ENCODE data around the gene CAT. TPM values are rescaled to one million over a fixed set of nuclear protein-coding genes. Genes with fewer than 3 reads are reported as not detected.
"Not testable (repeated sequence)": the region's sequence is repeated elsewhere in the genome, so short reads cannot be mapped to it uniquely, and the experiment has no call there.

CAT gene
- total RNA-seq, 1 donor from 2014 or later = 12.9 TPM

DNA sequence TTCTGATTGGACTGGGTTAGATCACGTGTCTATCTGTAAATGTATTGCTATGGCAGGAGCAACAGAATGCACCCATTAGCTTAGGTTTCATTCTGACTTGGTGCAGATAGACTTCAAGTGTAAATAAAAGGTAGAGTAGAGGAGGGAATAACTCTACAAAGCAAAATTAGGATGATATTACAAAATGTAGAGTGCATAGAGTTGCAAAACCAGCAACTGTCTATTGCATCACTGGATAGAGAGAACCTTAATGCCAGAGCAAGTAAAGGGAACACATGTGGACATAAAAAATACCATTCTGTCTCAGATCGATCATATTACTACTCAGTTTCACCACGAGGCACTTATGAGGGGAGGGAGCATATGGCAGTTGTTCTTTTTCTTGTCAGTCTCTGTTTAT lies 22.0 kb upstream of the CAT start:
- H3K27me3 ChIP-seq (ENCODE audit: control insufficient read depth, insufficient read depth, low read length) = no peaks in the 10 kb centered on the region
- H3K4me3 ChIP-seq (ENCODE audit: low read depth, low read length) = no peak overlapping the region
- FAIRE-seq (no peak), DNase-seq (ENCODE audit: low read depth) (no peak)
- TF ChIP-seq CTCF (IDR thresholded peaks at IDR 0.05; ENCODE audit: insufficient read depth, low read length, severe bottlenecking) = no peak
- no peaks in the 10 kb centered on the region for H3K36me3 ChIP-seq (ENCODE audit: control insufficient read depth, insufficient read depth, low read length)

DNA sequence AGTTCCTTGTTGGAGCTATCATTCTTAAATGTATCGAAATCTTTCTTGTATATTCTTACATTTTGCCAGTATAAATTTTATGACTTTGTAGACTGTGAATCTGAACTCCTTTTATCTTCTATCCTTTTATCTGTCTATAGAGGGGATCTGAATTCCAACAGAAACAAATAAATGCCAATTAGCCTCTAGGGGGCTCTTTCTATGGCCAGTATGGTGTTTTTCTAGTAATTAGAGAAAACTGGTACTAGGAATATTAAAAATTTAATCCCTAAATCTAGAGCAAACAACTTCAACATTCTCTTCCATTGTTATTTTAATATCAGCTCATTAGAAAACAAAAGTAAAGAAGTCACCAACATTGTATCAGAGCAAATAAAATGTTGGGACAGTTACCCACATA lies 21.5 kb upstream of the CAT start:
- no peak overlapping the region for H3K4me3 ChIP-seq (ENCODE audit: low read depth, low read length)
- no peaks in the 10 kb centered on the region for H3K27me3 ChIP-seq (ENCODE audit: control insufficient read depth, insufficient read depth, low read length)
- FAIRE-seq (no peak), DNase-seq (ENCODE audit: low read depth) (no peak)
- no peak for TF ChIP-seq CTCF (IDR thresholded peaks at IDR 0.05; ENCODE audit: insufficient read depth, low read length, severe bottlenecking)
- no peaks in the 10 kb centered on the region for H3K36me3 ChIP-seq (ENCODE audit: control insufficient read depth, insufficient read depth, low read length)

- Histone ChIP-seq H3K4me3 (ENCODE audit: low read depth, low read length) (no peak overlapping the region), H3K36me3 (ENCODE audit: control insufficient read depth, insufficient read depth, low read length) (no peaks in the 10 kb centered on the region), H3K27me3 (ENCODE audit: control insufficient read depth, insufficient read depth, low read length) (no peaks in the 10 kb centered on the region)
- FAIRE-seq (no peak), DNase-seq (ENCODE audit: low read depth) (no peak)
- TF ChIP-seq CTCF (IDR thresholded peaks at IDR 0.05; ENCODE audit: insufficient read depth, low read length, severe bottlenecking) = no peak
Measured at GRCh38 chr11:34419158-34419557, 19.6 kb upstream of the CAT start.

DNA sequence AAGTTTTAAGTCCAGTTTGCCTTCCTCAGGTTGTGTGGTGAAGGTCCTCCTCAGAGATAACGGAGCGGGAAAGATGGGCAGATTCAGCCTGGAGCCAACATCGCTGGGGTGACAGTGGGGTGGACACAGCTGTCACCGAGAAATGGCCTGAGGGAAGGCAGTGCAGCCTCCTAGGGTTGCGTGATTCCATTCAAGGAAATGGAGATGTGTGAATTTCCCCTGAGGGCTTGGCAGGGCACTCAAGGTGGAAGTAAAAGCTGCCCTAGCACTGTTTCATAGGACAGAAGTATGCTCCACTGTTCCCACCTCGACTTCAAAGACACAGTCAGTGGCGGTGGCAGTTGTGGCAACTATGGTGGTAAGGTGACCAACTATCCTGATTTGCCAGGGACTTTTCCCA lies 15.4 kb upstream of the CAT start:
- Histone ChIP-seq H3K36me3 (ENCODE audit: control insufficient read depth, insufficient read depth, low read length) (no peaks in the 10 kb centered on the region), H3K4me3 (ENCODE audit: low read depth, low read length) (no peak overlapping the region), H3K27me3 (ENCODE audit: control insufficient read depth, insufficient read depth, low read length) (no peaks in the 10 kb centered on the region)
- DNase-seq (ENCODE audit: low read depth) = no peak
- no peak for FAIRE-seq
- TF ChIP-seq CTCF (IDR thresholded peaks at IDR 0.05; ENCODE audit: insufficient read depth, low read length, severe bottlenecking) = no peak

GRCh38 chr11:34424826-34425225 lies 13.9 kb upstream of the CAT start:
- FAIRE-seq; H3K4me3 ChIP-seq (ENCODE audit: low read depth, low read length); H3K36me3 ChIP-seq (ENCODE audit: control insufficient read depth, insufficient read depth, low read length); H3K27me3 ChIP-seq (ENCODE audit: control insufficient read depth, insufficient read depth, low read length); DNase-seq (ENCODE audit: low read depth): not testable (repeated sequence)

GRCh38 chr11:34425360-34425759 lies 13.4 kb upstream of the CAT start:
- Histone ChIP-seq H3K4me3 (ENCODE audit: low read depth, low read length) (no peak overlapping the region), H3K36me3 (ENCODE audit: control insufficient read depth, insufficient read depth, low read length) (no peaks in the 10 kb centered on the region), H3K27me3 (ENCODE audit: control insufficient read depth, insufficient read depth, low read length) (no peaks in the 10 kb centered on the region)
- FAIRE-seq = no peak
- no peak for DNase-seq (ENCODE audit: low read depth)
- no peak for TF ChIP-seq CTCF (IDR thresholded peaks at IDR 0.05; ENCODE audit: insufficient read depth, low read length, severe bottlenecking)

All from bronchial epithelial cell (primary cell).